Activated T-helper 9 cell treated with anti-CD3 and anti-CD28 coated beads, Interleukin-2, amount 50 U/mL, for 16 hours (primary cell): ENCODE results near the gene COG2.
"Not testable (repeated sequence)": the region's sequence is repeated elsewhere in the genome, so short reads cannot be mapped to it uniquely, and the experiment has no call there.

Experiments
- DNase-seq: peaks from one replicate; pipeline ENCODE4 v3.0.0-alpha.2; 2020; ENCODE audit warnings: low read depth

Gene COG2

DNA sequence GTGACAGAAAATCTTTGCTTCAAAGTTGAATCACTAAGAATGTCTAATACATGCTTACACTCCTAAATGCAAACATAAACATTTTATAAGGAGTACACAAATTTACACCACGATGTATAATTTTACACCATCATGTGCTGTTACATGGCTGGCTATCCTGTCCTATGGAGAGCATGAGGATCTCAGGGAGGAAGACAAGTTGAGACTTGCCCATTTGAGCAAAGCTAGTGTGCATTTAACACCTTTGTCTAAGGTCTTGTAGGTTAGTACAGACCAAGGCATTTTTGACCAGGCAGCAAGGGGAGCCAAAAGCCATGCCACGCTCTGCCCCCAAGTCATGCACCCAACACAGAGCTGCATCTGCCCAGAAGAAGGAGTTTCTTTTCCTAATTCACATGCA is 14.5 kb upstream of the COG2 start:
- DNase-seq, result no peak

DNA sequence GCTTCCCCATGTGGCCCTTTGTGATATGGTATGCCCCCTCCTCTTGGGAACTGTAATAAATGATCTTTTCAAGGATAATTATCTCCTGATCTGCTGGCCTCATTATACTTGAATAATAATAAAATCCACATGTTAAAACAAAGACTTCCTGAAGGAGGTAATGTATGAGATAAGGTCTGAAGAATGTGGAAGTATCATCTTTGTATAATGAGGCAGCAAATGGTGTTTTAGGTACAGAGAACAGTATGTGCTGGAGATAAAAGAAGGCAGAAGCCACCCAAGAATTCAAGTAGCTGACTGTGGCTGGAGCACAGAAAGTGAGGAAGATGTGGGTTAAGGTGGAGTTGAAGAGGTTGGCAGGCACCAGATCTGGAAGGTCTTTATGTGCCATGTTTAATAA is 12.8 kb upstream of the COG2 start:
- DNase-seq, result no peak

DNA sequence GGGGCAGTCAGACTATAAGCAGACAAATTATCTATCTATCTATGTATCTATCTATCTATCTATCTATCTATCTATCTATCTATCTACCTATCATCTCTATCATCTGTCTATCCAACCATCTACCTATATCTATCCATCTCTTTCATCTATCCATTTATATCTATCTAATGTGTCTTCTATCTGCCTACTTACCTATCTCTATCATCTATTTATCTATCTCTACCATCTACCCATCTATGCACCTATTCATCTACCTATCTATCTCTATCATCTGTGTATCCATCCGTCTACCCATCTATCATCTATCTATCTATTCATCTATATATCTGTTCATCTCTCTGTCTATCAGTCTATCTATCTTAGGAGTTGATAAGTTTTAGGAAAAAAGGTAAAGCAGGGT is 10.8 kb upstream of the COG2 start:
- no peak for DNase-seq

DNA sequence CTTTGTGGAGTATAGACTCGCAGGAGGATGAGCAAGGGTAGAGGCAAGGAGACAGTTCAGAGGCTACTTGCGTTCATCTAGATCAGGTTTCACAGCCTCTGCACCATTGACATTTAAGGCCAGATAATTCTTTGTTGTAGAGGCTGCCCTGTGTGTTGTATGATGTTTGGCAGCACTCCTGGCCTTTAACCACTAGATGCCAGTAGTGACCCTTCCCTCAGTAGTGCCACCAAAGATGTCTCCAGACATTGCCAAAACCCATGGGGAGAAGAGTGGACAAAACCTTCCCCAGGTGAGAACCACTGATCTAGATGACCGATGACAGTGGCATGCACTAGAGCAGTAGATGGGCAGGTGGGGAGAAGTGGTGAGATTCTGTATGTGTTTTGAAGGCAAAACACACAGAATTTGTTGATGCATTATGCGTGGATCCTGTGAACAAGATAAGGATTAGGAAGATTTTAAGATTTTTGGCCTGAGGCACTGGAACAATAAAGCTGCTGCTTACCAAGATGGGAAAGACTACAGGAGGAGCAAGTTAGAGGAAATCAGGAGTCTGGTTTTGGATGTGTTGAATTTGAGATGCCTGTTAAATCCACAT is 9.9 kb upstream of the COG2 start:
- no peak for DNase-seq

- DNase-seq, result no peak
Observed at GRCh38 chr1:230633469-230633868, 8.8 kb upstream of the COG2 start.

DNA sequence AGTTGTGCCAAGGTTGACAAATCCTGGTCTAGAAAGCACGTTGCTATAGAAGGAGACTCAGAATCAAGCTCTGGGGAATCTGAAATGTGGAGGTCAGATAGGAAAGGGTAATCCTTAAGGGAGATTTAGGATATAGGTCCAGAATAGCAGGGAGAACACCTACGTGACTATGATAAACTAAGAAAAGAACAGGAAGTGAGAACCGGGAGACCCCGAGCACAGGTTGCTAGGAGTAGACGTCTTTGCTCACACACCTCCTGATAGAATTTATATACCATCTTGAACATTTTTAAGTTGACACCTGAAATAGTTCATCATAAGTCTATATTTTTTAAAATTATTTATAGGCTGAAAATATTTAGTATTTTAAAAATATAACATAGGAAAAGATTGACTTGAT is 7.9 kb upstream of the COG2 start:
- no peak for DNase-seq

- no peak for DNase-seq
Observed at GRCh38 chr1:230636575-230637148, 5.6 kb upstream of the COG2 start.

DNA sequence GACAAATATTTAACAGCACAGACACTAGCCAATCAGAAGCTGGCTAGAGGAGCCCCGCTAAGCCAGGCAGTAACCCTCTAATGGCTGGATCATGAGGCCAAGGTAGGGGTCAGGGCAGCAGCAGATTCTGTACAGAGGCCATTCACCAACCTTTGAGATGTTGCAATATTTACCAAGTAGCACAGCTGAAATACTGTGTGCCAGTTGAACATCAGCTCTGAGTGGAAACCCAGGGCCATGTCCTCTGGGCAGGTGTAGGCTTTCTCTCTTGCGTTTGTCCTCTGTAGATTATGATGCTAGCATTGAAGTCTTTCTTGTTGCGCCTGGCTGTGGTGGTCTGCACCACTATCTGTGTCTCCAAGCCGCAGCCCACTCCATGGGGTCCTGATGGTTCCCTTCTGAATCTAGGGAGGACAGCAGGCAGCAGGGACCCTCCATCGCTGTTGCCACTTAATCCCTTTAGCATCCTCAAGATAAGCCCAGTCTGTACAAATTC is 2.5 kb upstream of the COG2 start:
- DNase-seq, result no peak

GRCh38 chr1:230641346-230641745 is 935 bp upstream of the COG2 start:
- DNase-seq, result no peak

GRCh38 chr1:230641900-230642262 is 400 bp upstream of the COG2 start:
- no peak for DNase-seq

- no peak for DNase-seq
Observed at GRCh38 chr1:230643908-230644307, 1.6 kb downstream of the COG2 start.

GRCh38 chr1:230646710-230647302 is 4.5 kb downstream of the COG2 start:
- DNase-seq, result no peak

DNA sequence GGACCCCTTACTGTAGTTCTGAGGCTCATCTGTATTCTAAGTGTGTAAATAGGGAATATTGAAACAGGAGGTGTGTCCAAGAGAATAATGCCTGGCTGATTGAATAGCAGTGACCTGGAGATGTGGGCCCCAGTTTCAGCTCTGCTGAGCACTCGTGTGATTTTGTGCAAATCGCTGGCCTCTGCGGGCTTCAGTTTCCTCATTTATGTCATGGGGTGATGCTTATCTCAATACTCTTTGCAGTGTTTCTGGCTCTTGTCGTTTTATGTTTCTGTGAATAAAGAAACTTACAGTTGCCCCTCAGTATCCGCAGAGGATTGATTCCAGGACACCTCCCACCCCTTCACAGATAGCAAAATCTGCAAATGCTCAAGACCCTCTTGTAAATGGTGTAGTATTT is 5.0 kb downstream of the COG2 start:
- no peak for DNase-seq

- DNase-seq, result no peak
Observed at GRCh38 chr1:230648114-230648513, 5.8 kb downstream of the COG2 start.

DNA sequence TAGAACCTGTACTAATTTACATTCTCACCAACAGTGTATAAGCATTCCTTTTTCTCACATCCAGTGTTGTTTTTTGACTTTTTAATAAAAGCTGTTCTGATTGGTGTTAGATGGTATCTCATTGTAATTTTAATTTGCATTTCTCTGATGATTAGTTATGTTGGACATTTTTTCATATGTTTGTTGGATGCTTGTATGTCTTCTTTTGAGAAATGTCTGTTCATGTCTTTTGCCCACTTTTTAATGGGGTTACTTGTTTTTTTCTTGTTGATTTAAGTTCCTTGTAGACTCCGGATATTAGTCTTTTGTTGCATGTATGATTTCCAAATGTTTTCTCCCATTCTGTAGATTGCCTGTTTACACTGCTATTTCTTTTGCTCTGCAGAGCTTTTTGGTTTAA is 8.0 kb downstream of the COG2 start:
- no peak for DNase-seq

DNA sequence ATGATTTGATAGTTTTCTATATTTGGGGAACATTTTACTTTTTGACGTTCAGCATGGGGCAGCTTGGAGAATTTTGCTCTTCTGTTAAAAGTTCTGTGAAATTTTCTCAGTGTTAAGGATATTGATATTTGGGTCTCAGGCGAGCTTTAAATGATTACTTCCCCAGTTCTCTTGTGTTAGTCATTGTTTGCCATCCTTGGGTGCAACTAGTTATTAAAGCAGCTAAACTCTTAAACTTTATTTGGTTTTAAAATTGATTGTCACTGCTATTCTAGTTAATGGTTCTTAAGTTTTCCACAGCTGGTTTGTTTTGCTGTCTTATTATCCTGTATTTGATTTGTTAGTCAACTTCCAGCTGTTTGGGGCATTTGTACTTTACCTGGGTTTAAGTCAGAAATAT is 9.0 kb downstream of the COG2 start:
- DNase-seq, result no peak

DNA sequence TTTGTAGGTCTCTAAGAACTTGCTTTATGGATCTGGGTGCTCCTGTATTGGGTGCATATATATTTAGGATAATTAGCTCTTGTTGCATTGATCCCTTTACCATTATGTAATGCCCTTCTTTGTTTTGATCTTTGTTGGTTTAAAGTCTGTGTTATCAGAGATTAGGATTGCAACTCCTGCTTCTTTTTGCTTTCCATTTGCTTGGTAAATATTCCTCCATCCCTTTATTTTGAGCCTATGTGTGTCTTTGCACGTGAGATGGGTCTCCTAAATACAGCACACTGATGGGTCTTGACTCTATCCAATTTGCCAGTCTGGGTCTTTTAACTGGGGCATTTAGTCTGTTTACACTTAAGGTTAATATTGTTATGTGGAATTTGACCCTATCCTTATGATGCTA is 14.4 kb downstream of the COG2 start:
- DNase-seq, result not testable (repeated sequence)

DNA sequence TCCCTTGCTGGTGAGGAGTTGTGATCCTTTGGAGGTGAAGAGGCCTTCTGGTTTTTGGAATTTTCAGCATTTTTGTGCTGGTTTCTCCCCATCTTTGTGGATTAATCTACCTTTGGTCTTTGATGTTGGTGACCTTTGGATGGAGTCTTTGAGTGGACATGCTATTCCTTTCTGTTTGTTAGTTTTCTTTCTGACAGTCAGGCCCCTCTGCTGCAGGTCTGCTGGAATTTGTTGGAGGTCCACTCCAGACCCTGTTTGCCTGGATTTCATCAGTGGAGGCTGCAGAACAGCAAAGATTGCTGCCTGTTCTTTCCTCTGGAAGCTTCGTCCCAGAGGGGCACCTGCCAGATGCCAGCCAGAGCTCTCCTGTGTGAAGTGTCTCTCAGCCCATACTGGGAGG is 15.8 kb downstream of the COG2 start:
- DNase-seq, result not testable (repeated sequence)

DNA sequence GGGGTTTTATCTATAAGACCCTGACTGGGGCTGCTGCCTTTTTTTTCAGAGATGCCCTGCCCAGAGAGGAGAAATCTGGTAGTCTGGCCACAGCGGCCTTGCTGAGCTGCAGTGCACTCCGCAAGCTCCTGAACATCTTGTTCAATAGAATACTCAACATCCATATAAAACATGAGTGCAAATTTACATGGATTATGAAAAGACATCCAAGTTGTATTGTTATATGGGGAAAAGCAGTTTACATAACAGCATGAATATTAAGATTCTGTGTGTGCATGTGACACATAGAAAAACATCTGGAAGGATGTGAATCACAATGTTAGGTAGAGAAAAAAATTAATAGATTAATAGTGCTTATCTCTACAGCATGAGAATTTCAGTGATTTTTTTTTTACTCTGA is 16.4 kb downstream of the COG2 start:
- DNase-seq, result no peak

GRCh38 chr1:230661976-230662375 is 19.7 kb downstream of the COG2 start:
- DNase-seq, result no peak

GRCh38 chr1:230668227-230668626 is 25.9 kb downstream of the COG2 start:
- DNase-seq, result no peak

DNA sequence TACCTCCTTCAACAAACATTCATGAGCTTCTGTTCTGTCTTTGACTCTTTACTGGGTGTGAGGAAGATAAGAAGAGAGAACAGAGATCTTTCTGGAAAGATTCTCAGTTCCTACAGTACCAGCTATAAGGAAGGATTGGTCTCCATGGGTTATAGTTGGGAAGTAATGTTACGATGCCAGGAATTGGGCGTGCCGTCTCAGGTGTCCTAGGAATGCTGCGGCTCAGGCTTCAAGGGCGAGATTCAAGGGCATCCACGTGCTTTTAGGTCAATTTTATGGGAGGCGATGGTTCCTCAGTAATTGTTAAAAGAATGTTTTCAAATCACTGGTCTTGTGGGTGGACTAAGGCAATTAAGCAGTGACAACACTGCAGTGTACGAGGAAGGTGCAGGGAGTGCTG is 27.3 kb downstream of the COG2 start:
- no peak for DNase-seq

GRCh38 chr1:230674581-230674980 is 32.3 kb downstream of the COG2 start:
- DNase-seq, result no peak

DNA sequence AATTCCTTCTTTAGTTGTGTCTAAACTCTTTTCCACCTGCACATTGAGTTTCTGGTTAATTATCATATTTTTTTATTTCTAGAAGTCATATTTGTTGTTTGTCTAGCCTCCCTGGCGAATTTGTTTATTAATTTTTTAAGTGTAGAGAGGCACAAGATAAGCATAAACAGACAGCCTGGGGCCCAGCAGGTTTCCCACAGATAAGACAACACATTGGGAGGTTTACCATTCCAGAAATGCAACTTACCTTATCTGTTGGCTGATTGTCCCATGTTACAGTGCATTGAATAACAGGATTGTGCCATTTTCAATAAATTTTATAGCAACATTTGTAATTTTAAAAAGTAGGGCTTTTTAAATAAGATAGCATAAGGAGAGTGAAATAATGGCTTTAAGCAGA is 34.9 kb downstream of the COG2 start:
- no peak for DNase-seq
